Hematopoietic multipotent progenitor cell treated with erythropoietin and hydrocortisone succinate and interleukin-3 and kit ligand, for 17 days (in vitro differentiated cells): ENCODE data around the gene LUZP2.
"Not testable (repeated sequence)": the region's sequence is repeated elsewhere in the genome, so short reads cannot be mapped to it uniquely, and the experiment has no call there.

Source experiments
- DNase-seq: peaks from one replicate; pipeline ENCODE4 v3.0.0-alpha.2; 2015; ENCODE audit warnings: low spot score

LUZP2 gene

GRCh38 chr11:24900960-24901549 is 404.2 kb downstream of the LUZP2 start:
- no peak for DNase-seq

GRCh38 chr11:24903555-24903954 is 406.7 kb downstream of the LUZP2 start:
- DNase-seq: no peak

GRCh38 chr11:24925091-24925490 is 428.2 kb downstream of the LUZP2 start:
- no peak for DNase-seq

GRCh38 chr11:24932110-24933000 is 435.5 kb downstream of the LUZP2 start:
- no peak for DNase-seq

GRCh38 chr11:24934733-24935439 is 438.0 kb downstream of the LUZP2 start:
- DNase-seq: no peak

GRCh38 chr11:24944891-24945290 is 448.0 kb downstream of the LUZP2 start:
- no peak for DNase-seq

- DNase-seq: no peak
These were observed 452.6 kb downstream of the LUZP2 start for GRCh38 chr11:24949406-24949805.

- DNase-seq: no peak
These were observed 467.0 kb downstream of the LUZP2 start for GRCh38 chr11:24963852-24964251.

GRCh38 chr11:24965748-24966147 is 468.9 kb downstream of the LUZP2 start:
- no peak for DNase-seq

GRCh38 chr11:24993903-24994302 is 497.1 kb downstream of the LUZP2 start:
- DNase-seq: not testable (repeated sequence)

- not testable (repeated sequence) for DNase-seq
These were observed 503.1 kb downstream of the LUZP2 start for GRCh38 chr11:24999929-25000328.

GRCh38 chr11:25037431-25037830 is 540.6 kb downstream of the LUZP2 start:
- no peak for DNase-seq

- DNase-seq: no peak
These were observed 541.3 kb downstream of the LUZP2 start for GRCh38 chr11:25038131-25038530.

- no peak for DNase-seq
These were observed 542.3 kb downstream of the LUZP2 start for GRCh38 chr11:25039165-25039564.

- no peak for DNase-seq
These were observed 551.8 kb downstream of the LUZP2 start for GRCh38 chr11:25048632-25049031.

GRCh38 chr11:25052844-25053243 is 556.0 kb downstream of the LUZP2 start:
- no peak for DNase-seq

GRCh38 chr11:25057861-25058260 is 561.0 kb downstream of the LUZP2 start:
- no peak for DNase-seq

- DNase-seq: no peak
These were observed 568.9 kb downstream of the LUZP2 start for GRCh38 chr11:25065746-25066145.

- DNase-seq: no peak
These were observed 569.9 kb downstream of the LUZP2 start for GRCh38 chr11:25066706-25067105.

- no peak for DNase-seq
These were observed 571.6 kb downstream of the LUZP2 start for GRCh38 chr11:25068451-25068850.

GRCh38 chr11:25094085-25094802 is 597.4 kb downstream of the LUZP2 start:
- no peak for DNase-seq

GRCh38 chr11:25119416-25119815 is 622.6 kb downstream of the LUZP2 start:
- DNase-seq: no peak
